ENCODE measurements around the gene FAM32A.

FAM32A gene

GRCh38 chr19:16154557-16154956 lies 30.7 kb upstream of the FAM32A start:
- DNase-seq (no peak), ATAC-seq (replicated peaks) (no peak)
- no peak overlapping the region for H3K4me3 Mint-ChIP-seq
- peak overlapping the region in 1 of 2 donors; percentile 75 for H3K27ac Mint-ChIP-seq
- peaks cover 9% of the 10 kb centered on the region in 2 donors for H3K4me1 Mint-ChIP-seq (ENCODE audit: low read depth in 2 of 2)
- no peaks in the 10 kb centered on the region for H3K27me3 Mint-ChIP-seq
- no peaks in the 10 kb centered on the region for H3K9me3 Mint-ChIP-seq
- peaks cover 76% of the 10 kb centered on the region for H3K36me3 Mint-ChIP-seq (ENCODE audit: insufficient read depth)

- no peak for DNase-seq
- H3K36me3 Mint-ChIP-seq (ENCODE audit: insufficient read depth), result peaks cover 71% of the 10 kb centered on the region
- peaks cover 9% of the 10 kb centered on the region in 2 donors for H3K4me1 Mint-ChIP-seq (ENCODE audit: low read depth in 2 of 2)
- H3K27me3 Mint-ChIP-seq, result no peaks in the 10 kb centered on the region
- no peaks in the 10 kb centered on the region for H3K9me3 Mint-ChIP-seq
- no peak for ATAC-seq (replicated peaks)
- H3K27ac Mint-ChIP-seq, result peak overlapping the region; percentile 75 to 86
- no peak overlapping the region for H3K4me3 Mint-ChIP-seq
Observed at GRCh38 chr19:16155128-16155527, 30.1 kb upstream of the FAM32A start.

- Mint-ChIP-seq H3K27me3 (no peaks in the 10 kb centered on the region), H3K4me3 (no peak overlapping the region), H3K36me3 (ENCODE audit: insufficient read depth) (peaks cover 53% of the 10 kb centered on the region), H3K9me3 (no peaks in the 10 kb centered on the region), H3K27ac (peak overlapping the region in 1 of 2 donors; percentile 80), H3K4me1 (ENCODE audit: low read depth in 2 of 2) (peaks cover 9 to 13% of the 10 kb centered on the region in 2 donors)
- DNase-seq (no peak), ATAC-seq (replicated peaks) (no peak)
Observed at GRCh38 chr19:16156904-16157303, 28.3 kb upstream of the FAM32A start.

- H3K27ac Mint-ChIP-seq, result peak overlapping the region in 1 of 2 donors; percentile 80
- ATAC-seq (replicated peaks), result no peak
Observed at GRCh38 chr19:16157601-16158000, 27.6 kb upstream of the FAM32A start.

DNA sequence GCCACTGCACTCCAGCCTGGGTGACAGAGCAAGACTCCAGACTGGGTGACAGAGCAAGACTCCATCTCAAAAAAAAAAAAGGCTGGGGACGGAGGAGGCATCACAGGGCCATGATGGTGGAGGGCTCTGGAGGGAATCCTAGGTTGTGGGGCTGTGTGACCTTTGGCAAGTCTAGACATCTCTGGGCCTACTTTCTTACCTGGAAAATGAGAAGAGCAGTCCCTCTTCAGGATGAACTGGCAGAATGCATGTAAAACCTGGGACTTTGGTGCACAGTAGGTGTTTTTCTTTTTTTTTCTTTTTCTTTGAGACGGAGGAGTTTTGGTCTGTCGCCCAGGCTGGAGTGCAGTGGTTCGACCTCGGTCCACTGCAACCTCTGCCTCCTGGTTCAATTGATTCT lies 25.6 kb upstream of the FAM32A start:
- no peaks in the 10 kb centered on the region for H3K27me3 Mint-ChIP-seq
- H3K4me3 Mint-ChIP-seq, result no peak overlapping the region
- ATAC-seq (replicated peaks), result no peak
- no peak overlapping the region for H3K27ac Mint-ChIP-seq
- peaks cover 30% of the 10 kb centered on the region for H3K36me3 Mint-ChIP-seq (ENCODE audit: insufficient read depth)
- peaks cover 8 to 12% of the 10 kb centered on the region in 2 donors for H3K4me1 Mint-ChIP-seq (ENCODE audit: low read depth in 2 of 2)
- no peaks in the 10 kb centered on the region for H3K9me3 Mint-ChIP-seq
- DNase-seq, result no peak

More at GRCh38 chr19:16157601-16158000, 27.6 kb upstream of the FAM32A start:
- Mint-ChIP-seq H3K36me3 (ENCODE audit: insufficient read depth) (peaks cover 46% of the 10 kb centered on the region), H3K9me3 (no peaks in the 10 kb centered on the region), H3K4me3 (no peak overlapping the region), H3K4me1 (ENCODE audit: low read depth in 2 of 2) (peaks cover 9 to 13% of the 10 kb centered on the region in 2 donors), H3K27me3 (no peaks in the 10 kb centered on the region)
- DNase-seq, result no peak

- H3K27ac Mint-ChIP-seq, result no peak overlapping the region
- no peaks in the 10 kb centered on the region for H3K9me3 Mint-ChIP-seq
- H3K36me3 Mint-ChIP-seq (ENCODE audit: insufficient read depth), result peaks cover 24% of the 10 kb centered on the region
- peaks cover 0 to 4% of the 10 kb centered on the region in 2 donors for H3K4me1 Mint-ChIP-seq (ENCODE audit: low read depth in 2 of 2)
- no peak for ATAC-seq (replicated peaks)
- no peak for DNase-seq
- H3K4me3 Mint-ChIP-seq, result no peak overlapping the region
- no peaks in the 10 kb centered on the region for H3K27me3 Mint-ChIP-seq
Observed at GRCh38 chr19:16160445-16160942, 24.7 kb upstream of the FAM32A start.

DNA sequence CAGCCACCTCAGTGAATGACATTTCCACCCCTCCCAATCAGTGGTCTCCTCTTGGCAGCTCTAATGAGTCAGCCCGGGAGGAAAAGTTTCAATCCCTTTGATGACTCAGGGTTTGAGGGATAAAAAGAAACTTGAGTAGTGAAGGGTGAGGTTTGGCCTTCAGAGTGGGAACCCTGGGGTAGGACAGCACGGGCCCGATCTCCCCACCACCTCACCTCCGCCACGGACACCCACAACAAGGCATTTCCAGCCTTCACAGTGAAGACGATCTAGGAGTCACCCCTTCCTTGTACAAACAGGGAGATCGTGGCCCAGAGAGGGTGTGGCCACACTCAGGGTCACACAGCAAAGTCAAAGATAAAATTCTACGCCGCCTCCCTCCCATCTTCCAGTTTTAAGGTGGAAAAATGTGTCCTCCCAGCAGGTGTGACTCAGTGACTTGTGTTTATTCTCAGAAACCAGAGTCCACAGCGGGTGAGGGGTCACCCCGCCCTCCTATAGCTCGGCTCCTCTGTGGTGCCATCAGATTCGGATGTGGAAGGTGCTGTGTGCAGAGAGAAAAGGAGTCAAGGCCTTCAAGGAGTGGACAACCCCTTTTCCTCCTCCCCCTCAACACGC lies 24.2 kb upstream of the FAM32A start:
- Mint-ChIP-seq H3K4me1 (ENCODE audit: low read depth in 2 of 2) (peaks cover 0 to 4% of the 10 kb centered on the region in 2 donors), H3K27me3 (no peaks in the 10 kb centered on the region), H3K9me3 (no peaks in the 10 kb centered on the region), H3K4me3 (no peak overlapping the region), H3K27ac (peak overlapping the region in 1 of 2 donors; percentile 49), H3K36me3 (ENCODE audit: insufficient read depth) (peaks cover 18% of the 10 kb centered on the region)
- no peak for DNase-seq
- ATAC-seq (replicated peaks), result no peak

DNA sequence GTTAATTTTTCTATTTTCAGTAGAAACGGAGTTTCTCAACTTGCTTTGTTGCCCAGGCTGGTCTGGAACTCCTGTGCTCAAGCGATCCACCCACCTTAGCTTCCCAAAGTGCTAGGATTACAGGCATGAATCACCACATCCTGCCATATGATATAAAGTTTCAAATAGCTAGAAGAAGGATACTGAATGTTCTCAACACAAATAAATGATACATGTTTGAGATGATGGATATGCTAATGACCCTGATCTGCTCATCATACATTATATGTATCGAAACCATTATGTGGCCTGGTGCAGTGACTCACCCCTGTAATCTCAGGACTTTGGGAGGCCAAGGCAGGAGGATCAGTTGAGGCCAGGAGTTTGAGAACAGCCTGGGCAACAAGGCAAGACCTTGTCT lies 23.4 kb upstream of the FAM32A start:
- Mint-ChIP-seq H3K4me3 (no peak overlapping the region), H3K4me1 (ENCODE audit: low read depth in 2 of 2) (peaks cover 0 to 4% of the 10 kb centered on the region in 2 donors), H3K27ac (peak overlapping the region in 1 of 2 donors; percentile 49), H3K27me3 (no peaks in the 10 kb centered on the region), H3K9me3 (no peaks in the 10 kb centered on the region), H3K36me3 (ENCODE audit: insufficient read depth) (peaks cover 10% of the 10 kb centered on the region)
- no peak for DNase-seq
- ATAC-seq (replicated peaks), result no peak

- Mint-ChIP-seq H3K27ac (no peak overlapping the region), H3K36me3 (ENCODE audit: insufficient read depth) (no peaks in the 10 kb centered on the region), H3K4me3 (no peak overlapping the region), H3K27me3 (no peaks in the 10 kb centered on the region), H3K4me1 (ENCODE audit: low read depth in 2 of 2) (peaks cover 0 to 16% of the 10 kb centered on the region in 2 donors), H3K9me3 (no peaks in the 10 kb centered on the region)
- DNase-seq (no peak), ATAC-seq (replicated peaks) (no peak)
Observed at GRCh38 chr19:16164222-16164890, 20.9 kb upstream of the FAM32A start.

- H3K27me3 Mint-ChIP-seq, result no peaks in the 10 kb centered on the region
- H3K27ac Mint-ChIP-seq, result no peak overlapping the region
- no peaks in the 10 kb centered on the region for H3K9me3 Mint-ChIP-seq
- H3K4me1 Mint-ChIP-seq (ENCODE audit: low read depth in 2 of 2), result peaks cover 0 to 13% of the 10 kb centered on the region in 2 donors
- ATAC-seq (replicated peaks) (no peak), DNase-seq (no peak)
- H3K4me3 Mint-ChIP-seq, result no peak overlapping the region
- H3K36me3 Mint-ChIP-seq (ENCODE audit: insufficient read depth), result no peaks in the 10 kb centered on the region
Observed at GRCh38 chr19:16166417-16166816, 18.8 kb upstream of the FAM32A start.

DNA sequence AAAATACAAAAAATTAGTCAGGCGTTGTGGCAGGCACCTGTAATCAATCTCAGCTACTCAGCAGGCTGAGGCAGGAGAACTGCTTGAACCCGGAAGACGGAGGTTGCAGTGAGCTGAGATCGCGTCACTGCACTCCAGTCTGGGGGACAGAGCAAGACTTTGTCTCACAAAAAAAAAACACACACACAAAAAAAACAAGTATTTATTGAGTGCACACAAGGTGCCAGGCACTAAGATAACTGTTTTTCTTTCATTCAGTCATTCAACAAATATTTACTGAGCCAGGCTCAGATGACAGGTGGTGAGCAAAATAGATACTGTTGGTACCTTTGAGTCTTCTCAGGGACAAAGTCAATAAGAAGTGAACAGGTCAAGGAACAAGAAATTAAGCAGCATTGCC lies 18.2 kb upstream of the FAM32A start:
- Mint-ChIP-seq H3K27ac (peak overlapping the region in 1 of 2 donors; percentile 13), H3K36me3 (ENCODE audit: insufficient read depth) (no peaks in the 10 kb centered on the region), H3K4me3 (no peak overlapping the region), H3K27me3 (no peaks in the 10 kb centered on the region), H3K4me1 (ENCODE audit: low read depth in 2 of 2) (peaks cover 0 to 13% of the 10 kb centered on the region in 2 donors), H3K9me3 (no peaks in the 10 kb centered on the region)
- no peak for ATAC-seq (replicated peaks)
- no peak for DNase-seq

DNA sequence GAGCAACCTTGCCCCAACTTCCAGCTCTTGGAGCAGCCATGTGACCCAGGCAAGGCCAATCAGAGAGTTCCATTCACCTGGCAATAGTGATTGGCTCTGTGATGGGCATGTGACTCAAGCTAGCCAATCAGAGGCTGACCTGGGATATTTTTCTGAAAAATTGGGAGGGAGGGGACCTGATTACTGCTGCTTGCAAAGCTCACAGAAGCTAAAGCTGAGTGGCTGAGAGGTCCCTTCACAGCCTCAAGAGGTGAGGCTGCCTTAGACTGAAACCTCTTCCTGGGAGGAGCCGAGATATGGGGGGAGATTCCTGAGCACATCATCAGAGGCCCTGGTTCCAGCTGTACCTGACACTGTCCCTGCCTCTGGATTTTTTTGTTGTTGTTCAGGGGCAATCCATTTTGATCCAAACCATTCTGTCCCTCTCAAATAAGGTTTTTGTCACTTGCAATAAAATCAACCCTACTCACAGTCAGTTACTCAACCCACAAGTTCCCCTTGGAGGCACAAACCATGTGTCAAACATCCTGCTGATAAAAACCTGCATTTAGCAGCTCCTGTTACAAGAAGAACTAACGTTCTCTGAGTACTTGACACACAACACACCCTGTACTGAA lies 16.6 kb upstream of the FAM32A start:
- Mint-ChIP-seq H3K27me3 (no peaks in the 10 kb centered on the region), H3K4me1 (ENCODE audit: low read depth in 2 of 2) (peaks cover 7 to 20% of the 10 kb centered on the region in 2 donors), H3K4me3 (peak overlapping the region in 1 of 2 donors; percentile 31), H3K9me3 (no peaks in the 10 kb centered on the region), H3K27ac (peak overlapping the region; percentile 16 to 88), H3K36me3 (ENCODE audit: insufficient read depth) (no peaks in the 10 kb centered on the region)
- no peak for DNase-seq
- peak; percentile 70 for ATAC-seq (replicated peaks)

DNA sequence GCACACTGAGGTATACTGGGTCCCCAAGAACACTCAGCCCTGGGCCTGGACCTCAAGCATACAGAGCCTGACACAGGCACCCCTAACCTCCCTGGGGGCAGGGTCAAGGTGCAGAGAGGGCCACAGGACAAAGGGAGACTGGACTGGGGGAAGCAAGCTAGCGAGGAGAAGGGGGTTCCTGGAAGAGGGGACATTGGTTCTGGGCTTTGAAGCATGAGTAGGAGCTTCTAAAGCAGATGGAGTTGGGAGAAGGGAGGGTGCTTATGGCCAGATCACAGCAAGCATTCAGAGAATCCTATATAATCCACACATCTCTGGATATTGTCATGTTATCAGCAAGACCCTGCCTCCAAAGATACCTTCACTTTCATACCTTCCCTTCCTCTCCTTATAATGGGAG lies 15.1 kb upstream of the FAM32A start:
- Mint-ChIP-seq H3K27me3 (no peaks in the 10 kb centered on the region), H3K9me3 (no peaks in the 10 kb centered on the region), H3K4me1 (ENCODE audit: low read depth in 2 of 2) (peaks cover 8 to 22% of the 10 kb centered on the region in 2 donors), H3K4me3 (no peak overlapping the region), H3K27ac (no peak overlapping the region), H3K36me3 (ENCODE audit: insufficient read depth) (no peaks in the 10 kb centered on the region)
- no peak for ATAC-seq (replicated peaks)
- no peak for DNase-seq

DNA sequence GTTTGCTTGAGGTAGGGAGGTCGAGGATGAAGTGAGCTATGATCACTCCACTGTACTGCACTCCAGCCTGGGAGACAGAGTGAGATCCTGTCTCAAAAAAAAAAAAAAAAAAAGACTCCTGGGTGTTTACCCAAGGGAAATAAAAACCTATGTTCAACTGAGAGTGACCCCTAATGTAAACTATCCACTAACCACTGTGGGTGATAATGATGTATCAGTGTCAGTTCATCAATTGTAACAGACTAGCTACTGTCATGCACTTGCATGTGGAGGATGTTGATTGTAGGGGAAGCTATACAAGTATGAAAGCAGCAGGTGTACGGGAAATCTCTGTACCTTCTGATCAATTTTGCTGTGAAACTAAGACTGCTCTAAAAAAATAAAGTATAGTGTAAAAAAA lies 9.3 kb upstream of the FAM32A start:
- ATAC-seq (replicated peaks), result no peak
- Mint-ChIP-seq H3K27ac (no peak overlapping the region), H3K4me1 (ENCODE audit: low read depth in 2 of 2) (peaks cover 8% of the 10 kb centered on the region in 2 donors), H3K4me3 (no peak overlapping the region), H3K27me3 (no peaks in the 10 kb centered on the region), H3K36me3 (ENCODE audit: insufficient read depth) (no peaks in the 10 kb centered on the region), H3K9me3 (no peaks in the 10 kb centered on the region)
- DNase-seq, result no peak
